ENCODE results near the gene THRSP. TPM values are rescaled to one million over a fixed set of nuclear protein-coding genes. Genes with fewer than 3 reads are reported as not detected.

Gene THRSP
- total RNA-seq, 1 donor from 2014 or later = not detected

- H3K9me3 ChIP-seq = no peaks in the 10 kb centered on the region
- no peaks in the 10 kb centered on the region for H3K27me3 ChIP-seq (ENCODE audit: low read depth)
- DNase-seq (no peak), ATAC-seq (no peak)
- H3K27ac ChIP-seq = no peak overlapping the region
- no peak overlapping the region for H3K4me3 ChIP-seq
- intact Hi-C loops (cut with DNase I) = loop anchor here (5.0 kb wide), 1 partner anchor 469 kb away; no protein-coding TSS in a partner anchor
- no peaks in the 10 kb centered on the region for H3K4me1 ChIP-seq
- peaks cover 41% of the 10 kb centered on the region for H3K36me3 ChIP-seq
- no peak for TF ChIP-seq CTCF (IDR thresholded peaks at IDR 0.05)
These were observed 34.2 kb downstream of the THRSP start for GRCh38 chr11:78097666-78098385.

GRCh38 chr11:78099666-78100065 is 36.0 kb downstream of the THRSP start:
- Histone ChIP-seq H3K36me3 (peaks cover 50% of the 10 kb centered on the region), H3K27ac (no peak overlapping the region), H3K4me1 (no peaks in the 10 kb centered on the region)

GRCh38 chr11:78100261-78100660 is 36.6 kb downstream of the THRSP start:
- ATAC-seq = no peak
- no peak for DNase-seq
- no peak for TF ChIP-seq CTCF (IDR thresholded peaks at IDR 0.05)
- no peaks in the 10 kb centered on the region for H3K9me3 ChIP-seq
- intact Hi-C loops (cut with DNase I) = no loop called here
- no peak overlapping the region for H3K4me3 ChIP-seq
- no peak overlapping the region for H3K27ac ChIP-seq
- no peaks in the 10 kb centered on the region for H3K4me1 ChIP-seq
- H3K36me3 ChIP-seq = peaks cover 47% of the 10 kb centered on the region
- H3K27me3 ChIP-seq (ENCODE audit: low read depth) = no peaks in the 10 kb centered on the region

More at GRCh38 chr11:78099666-78100065, 36.0 kb downstream of the THRSP start:
- intact Hi-C loops (cut with DNase I) = loop anchor here (5.0 kb wide), 1 partner anchor 468 kb away; no protein-coding TSS in a partner anchor
- no peak for DNase-seq
- TF ChIP-seq CTCF (IDR thresholded peaks at IDR 0.05) = no peak
- Histone ChIP-seq H3K4me3 (no peak overlapping the region), H3K9me3 (no peaks in the 10 kb centered on the region), H3K27me3 (ENCODE audit: low read depth) (no peaks in the 10 kb centered on the region)
- ATAC-seq = no peak

GRCh38 chr11:78100676-78101472 is 37.2 kb downstream of the THRSP start:
- no peak overlapping the region for H3K4me3 ChIP-seq
- no peak overlapping the region for H3K27ac ChIP-seq
- H3K4me1 ChIP-seq = no peaks in the 10 kb centered on the region
- no peaks in the 10 kb centered on the region for H3K27me3 ChIP-seq (ENCODE audit: low read depth)
- no peak for TF ChIP-seq CTCF (IDR thresholded peaks at IDR 0.05)
- DNase-seq (no peak), ATAC-seq (no peak)
- intact Hi-C loops (cut with DNase I) = no loop called here
- peaks cover 47% of the 10 kb centered on the region for H3K36me3 ChIP-seq
- H3K9me3 ChIP-seq = no peaks in the 10 kb centered on the region

DNA sequence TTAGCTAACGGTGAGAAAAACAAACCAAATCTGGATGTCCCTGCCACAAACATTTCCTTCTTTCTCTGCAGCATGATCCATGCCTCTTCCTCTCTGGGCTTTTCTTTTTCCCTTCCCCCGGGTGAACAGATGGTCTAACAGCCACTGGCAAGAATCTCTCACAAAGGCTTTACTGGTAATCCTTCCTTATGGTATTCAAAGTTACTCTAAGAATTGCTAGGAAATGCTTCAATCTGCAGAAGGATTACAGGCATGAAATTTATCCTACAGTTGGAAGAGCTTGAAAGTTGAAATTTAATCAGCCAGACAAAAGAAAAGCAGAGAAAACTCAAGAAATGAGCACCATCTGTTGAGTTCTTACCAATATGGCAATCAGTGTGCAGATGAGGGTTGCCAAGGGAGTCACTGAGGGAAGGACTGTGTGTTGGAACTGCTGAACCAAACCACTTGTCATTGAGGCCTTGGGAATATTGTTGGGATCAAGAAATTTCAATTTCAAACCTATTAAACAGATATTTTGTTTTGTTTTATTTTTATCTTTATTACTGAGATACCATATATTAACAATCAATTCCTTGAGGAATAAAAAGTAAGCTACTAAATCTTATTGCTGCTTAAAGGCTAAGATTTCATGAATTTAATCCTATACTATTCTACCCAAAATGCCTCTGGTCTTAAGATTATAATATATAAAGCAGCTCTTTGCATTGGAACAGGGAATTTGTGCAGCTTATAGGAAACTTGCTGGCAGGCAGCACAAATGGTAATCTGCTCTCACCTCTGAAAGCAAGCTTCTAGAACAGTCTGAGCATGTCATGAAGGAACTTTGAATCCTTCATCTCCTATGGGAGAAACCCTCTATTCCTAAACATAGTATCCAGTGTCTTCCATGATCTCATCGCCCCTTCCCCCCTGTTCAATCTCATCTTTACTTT is 45.7 kb downstream of the THRSP start:
- intact Hi-C loops (cut with DNase I) = no loop called here
- Histone ChIP-seq H3K4me1 (no peaks in the 10 kb centered on the region), H3K36me3 (peaks cover 48% of the 10 kb centered on the region), H3K27ac (no peak overlapping the region), H3K27me3 (ENCODE audit: low read depth) (no peaks in the 10 kb centered on the region), H3K9me3 (no peaks in the 10 kb centered on the region), H3K4me3 (no peak overlapping the region)
- DNase-seq = no peak
- no peak for ATAC-seq
- no peak for TF ChIP-seq CTCF (IDR thresholded peaks at IDR 0.05)

Measured in lower lobe of right lung (tissue), 2 donors.